HG03280 (cell line): ENCODE results near the gene TK1.
"Not testable (repeated sequence)": the region's sequence is repeated elsewhere in the genome, so short reads cannot be mapped to it uniquely, and the experiment has no call there.

ENCODE experiments used
- ATAC-seq: cut with Tn5 transposase; IDR thresholded peaks from one replicate; pipeline ENCODE4 v1.9.1; 2021; ENCODE audit warnings: mild to moderate bottlenecking, moderate library complexity; ENCODE audit not compliant: unreplicated experiment

Gene TK1

GRCh38 chr17:78154903-78155811, 31.7 kb downstream of the TK1 start:
- ATAC-seq = peak; percentile 56

- ATAC-seq = no peak
These were observed 35.3 kb downstream of the TK1 start for GRCh38 chr17:78151514-78152008.

- ATAC-seq = no peak
These were observed 38.4 kb downstream of the TK1 start for GRCh38 chr17:78148286-78149016.

- ATAC-seq = peak; percentile 37
These were observed 39.4 kb downstream of the TK1 start for GRCh38 chr17:78147315-78147998.

GRCh38 chr17:78146881-78147280, 40.0 kb downstream of the TK1 start:
- no peak for ATAC-seq

GRCh38 chr17:78146471-78146869, 40.4 kb downstream of the TK1 start:
- ATAC-seq = no peak

- ATAC-seq = no peak
These were observed 41.9 kb downstream of the TK1 start for GRCh38 chr17:78144736-78145641.

GRCh38 chr17:78144147-78144719, 42.6 kb downstream of the TK1 start:
- no peak for ATAC-seq

GRCh38 chr17:78143214-78144146, 43.4 kb downstream of the TK1 start:
- no peak for ATAC-seq

- ATAC-seq = no peak
These were observed 44.6 kb downstream of the TK1 start for GRCh38 chr17:78142119-78142861.

- ATAC-seq = no peak
These were observed 45.3 kb downstream of the TK1 start for GRCh38 chr17:78141437-78142118.

- ATAC-seq = peak; percentile 80
These were observed 46.4 kb downstream of the TK1 start for GRCh38 chr17:78140169-78141051.

GRCh38 chr17:78139861-78140168, 47.0 kb downstream of the TK1 start:
- not testable (repeated sequence) for ATAC-seq

- no peak for ATAC-seq
These were observed 48.4 kb downstream of the TK1 start for GRCh38 chr17:78138204-78139060.

GRCh38 chr17:78137392-78138203, 49.3 kb downstream of the TK1 start:
- ATAC-seq = no peak
